B cell (primary cell): ENCODE measurements around the gene RGS3. TPM values are rescaled to one million over a fixed set of nuclear protein-coding genes. Genes with fewer than 3 reads are reported as not detected.

ENCODE experiments used
- ATAC-seq: fragments of 200-7000 bp; cut with Tn5 transposase; one replicate; pipeline ENCODE4 v1.10.0; 2021; ENCODE audit warnings: low read depth, mild to moderate bottlenecking, moderate number of reproducible peaks, moderate library complexity
- CTCF ChIA-PET: fragments of 350-600 bp; sonication (Branson Sonifier 250); formaldehyde crosslinking; loops from one replicate; lab custom pipeline; 2021; ENCODE audit warnings: antibody characterized with exemption, inconsistent platforms; lab: Charles Lee
- POLR2A ChIA-PET: fragments of 350-600 bp; sonication (Branson Sonifier 250); formaldehyde crosslinking; loops from one replicate; lab custom pipeline; 2021; ENCODE audit warnings: antibody characterized with exemption; lab: Charles Lee
- DNase-seq: peaks from one replicate; pipeline ENCODE4 v3.0.0; 2013
- H2AFZ ChIP-seq: 2 replicates; pipeline ENCODE4 v1.6.1; 2012; ENCODE audit warnings: mild to moderate bottlenecking, low read depth, low read length; ENCODE audit not compliant: insufficient read depth, poor library complexity, severe bottlenecking
- H3K27ac ChIP-seq, 2 donors: 1 replicate in 1 of 2; 2 replicates in 1 of 2; pipeline ENCODE4 v1.5.1; 2012 to 2013; ENCODE audit warnings: low read length in 2 of 2, mild to moderate bottlenecking in 2 of 2, moderate library complexity in 1 of 2
- H3K27me3 ChIP-seq, 4 experiments: fragments of 200-600 bp in 1 of 4; sonication (generic) in 1 of 4; replicated peaks in 1 of 4; 1 replicate in 2 of 4; 2 replicates in 2 of 4; pipeline versions ENCODE4 v1.6.1 to v1.7.0; 2013 to 2016; ENCODE audit warnings: low read length in 3 of 4, mild to moderate bottlenecking in 2 of 4, mixed read lengths in 1 of 4, moderate library complexity in 1 of 4; ENCODE audit not compliant: insufficient read depth in 4 of 4, control insufficient read depth in 3 of 4; ENCODE audit errors: control extremely low read depth in 1 of 4
- H3K36me3 ChIP-seq, 2 experiments: replicated peaks in 1 of 2; 1 replicate in 1 of 2; 2 replicates in 1 of 2; pipeline versions ENCODE4 v1.6.1 to v1.7.1; 2013; ENCODE audit warnings: low read length in 1 of 2; ENCODE audit not compliant: insufficient read depth in 2 of 2, control insufficient read depth in 1 of 2; ENCODE audit errors: control extremely low read depth in 1 of 2, extremely low read depth in 1 of 2
- H3K4me1 ChIP-seq, 2 donors: fragments of 200-600 bp in 1 of 2; sonication (generic) in 1 of 2; 1 replicate in 1 of 2; 2 replicates in 1 of 2; pipeline versions ENCODE4 v1.5.1 to v1.6.1; 2013 to 2017; ENCODE audit warnings: low read length in 2 of 2; ENCODE audit not compliant: control insufficient read depth in 2 of 2, insufficient read depth in 2 of 2
- H3K4me2 ChIP-seq: replicated peaks from 2 replicates; pipeline ENCODE3; 2012; ENCODE audit warnings: mild to moderate bottlenecking, low read depth, low read length; ENCODE audit not compliant: poor library complexity, severe bottlenecking
- H3K4me3 ChIP-seq, 5 experiments: fragments of 200-600 bp in 1 of 5; sonication (generic) in 1 of 5; 1 replicate in 3 of 5; 2 replicates in 2 of 5; pipeline versions ENCODE4 v1.5.1 to v1.7.0; 2011 to 2016; ENCODE audit warnings: low read length in 4 of 5, mild to moderate bottlenecking in 4 of 5, low read depth in 2 of 5, control low read depth in 1 of 5, moderate library complexity in 1 of 5; ENCODE audit not compliant: insufficient read depth in 1 of 5; ENCODE audit errors: control extremely low read depth in 1 of 5, extremely low read depth in 1 of 5
- H3K79me2 ChIP-seq: fragments of 200-600 bp; sonication (generic); one replicate; pipeline ENCODE4 v1.6.0; 2016; ENCODE audit warnings: low read length; ENCODE audit not compliant: control insufficient read depth, insufficient read depth
- H3K9ac ChIP-seq: fragments of 200-600 bp; sonication (generic); 2 replicates; pipeline ENCODE4 v1.6.1; 2017; ENCODE audit warnings: mild to moderate bottlenecking, low read length, moderate library complexity
- H3K9me3 ChIP-seq, 3 donors: one replicate each; pipeline versions ENCODE4 v1.6.1 to v1.7.1; 2013; ENCODE audit warnings: low read length in 2 of 3; ENCODE audit not compliant: control insufficient read depth in 2 of 3, insufficient read depth in 1 of 3; ENCODE audit errors: control extremely low read depth in 1 of 3
- H4K20me1 ChIP-seq: 2 replicates; pipeline ENCODE4 v1.6.0; 2012; ENCODE audit warnings: mild to moderate bottlenecking, low read length; ENCODE audit not compliant: insufficient read depth, control insufficient read depth, poor library complexity, severe bottlenecking
- H3K27ac Mint-ChIP-seq: one replicate; pipeline ENCODE4 v1.8.0; 2021; ENCODE audit warnings: mixed read lengths
- H3K27me3 Mint-ChIP-seq: one replicate; pipeline ENCODE4 v1.8.0; 2021; ENCODE audit warnings: mixed read lengths
- H3K4me1 Mint-ChIP-seq: one replicate; pipeline ENCODE4 v1.8.0; 2021; ENCODE audit warnings: mixed read lengths
- H3K4me3 Mint-ChIP-seq: one replicate; pipeline ENCODE4 v1.8.0; 2021; ENCODE audit warnings: mixed read lengths
- H3K9me3 Mint-ChIP-seq: one replicate; pipeline ENCODE4 v1.8.0; 2022; ENCODE audit warnings: mixed read lengths; ENCODE audit not compliant: insufficient read depth
- CTCF ChIP-seq: fragments of 200-600 bp; IDR thresholded peaks from one replicate; pipeline ENCODE4 v1.8.0; 2022; ENCODE audit warnings: antibody characterized with exemption, mild to moderate bottlenecking
- EZH2 ChIP-seq: IDR thresholded peaks from 2 replicates; pipeline ENCODE4 v1.6.1; 2012; ENCODE audit warnings: borderline replicate concordance, low read depth, mild to moderate bottlenecking, moderate library complexity, low read length; ENCODE audit not compliant: insufficient read depth, poor library complexity, severe bottlenecking
- WGBS: methylation state at CpG from one replicate; pipeline ENCODE4 v1.1.5; 2013; ENCODE audit warnings: missing lambda C conversion rate; ENCODE audit not compliant: insufficient coverage; 5-methylcytosine and 5-hydroxymethylcytosine counted together
- intact Hi-C: fragments of 100-400 bp; cut with micrococcal nuclease; formaldehyde crosslinking; loops from one replicate; pipeline ENCODE4 v1.10.0; 2022
- polyA plus RNA-seq: library from polyadenylated mRNA; depleted of rRNA; stranded (reverse); fragments of >200 nt; gene quantifications from 2 replicates; pipeline ENCODE4 v1.2.3, GENCODE V29; 2012
- total RNA-seq, 2 donors: library from RNA; stranded (reverse); fragments of 120-200 nt in 1 of 2; gene quantifications; 1 replicate in 1 of 2; 2 replicates in 1 of 2; pipeline versions ENCODE4 v1.2.3 to v1.2.4, GENCODE V29; 2013 to 2022

RGS3 gene
- total and polyA plus RNA-seq, 2 donors (not counting 1 experiment from before 2014, with no cell fraction given): 12.0 to 15.6 TPM

GRCh38 chr9:113567361-113568080 lies 104.0 kb downstream of the RGS3 start:
- Histone ChIP-seq H3K4me2 (no peak overlapping the region), H3K27ac (no peak overlapping the region), H3K36me3 (no peaks in the 10 kb centered on the region), H3K79me2 (no peaks in the 10 kb centered on the region), H3K27me3 (peaks cover 0 to 22% (median 2%) of the 10 kb centered on the region in 4 experiments), H2AFZ (no peak overlapping the region), H3K9ac (no peak overlapping the region), H4K20me1 (no peaks in the 10 kb centered on the region), H3K9me3 (peaks cover 0 to 3% (median 0%) of the 10 kb centered on the region in 3 donors), H3K4me1 (peaks cover 4 to 13% of the 10 kb centered on the region in 2 donors), H3K4me3 (no peak overlapping the region)
- POLR2A ChIA-PET: no interaction called here
- intact Hi-C loops: no loop called here
- Mint-ChIP-seq H3K4me3 (no peak overlapping the region), H3K9me3 (no peaks in the 10 kb centered on the region), H3K27me3 (peaks cover 4% of the 10 kb centered on the region), H3K4me1 (peaks cover 11% of the 10 kb centered on the region), H3K27ac (no peak overlapping the region)
- WGBS: 93% methylated on average over 6 of the region's 8 CpGs
- ATAC-seq: no peak
- TF ChIP-seq EZH2 (no peak), CTCF (no peak)
- CTCF ChIA-PET: no interaction called here
- no peak for DNase-seq

- no peak overlapping the region for H3K9ac ChIP-seq
- no peak overlapping the region for H2AFZ ChIP-seq
- H4K20me1 ChIP-seq: no peaks in the 10 kb centered on the region
- H3K4me3 ChIP-seq: no peak overlapping the region
- Mint-ChIP-seq H3K4me3 (no peak overlapping the region), H3K9me3 (no peaks in the 10 kb centered on the region), H3K27me3 (peaks cover 4% of the 10 kb centered on the region), H3K4me1 (peaks cover 11% of the 10 kb centered on the region), H3K27ac (no peak overlapping the region)
- no peaks in the 10 kb centered on the region for H3K79me2 ChIP-seq
- peaks cover 4 to 13% of the 10 kb centered on the region in 2 donors for H3K4me1 ChIP-seq
- ChIA-PET CTCF (no interaction called here), POLR2A (no interaction called here)
- ATAC-seq (no peak), DNase-seq (no peak)
- no peaks in the 10 kb centered on the region for H3K36me3 ChIP-seq
- no peak overlapping the region for H3K4me2 ChIP-seq
- H3K27ac ChIP-seq: no peak overlapping the region
- WGBS: 96% methylated on average over 5 of the region's 5 CpGs
- TF ChIP-seq EZH2: no peak
- no peak for TF ChIP-seq CTCF
- intact Hi-C loops: no loop called here
- peaks cover 0 to 22% (median 2%) of the 10 kb centered on the region in 4 experiments for H3K27me3 ChIP-seq
- peaks cover 0 to 3% (median 0%) of the 10 kb centered on the region in 3 donors for H3K9me3 ChIP-seq
These were observed 104.5 kb downstream of the RGS3 start for GRCh38 chr9:113568081-113568435.
